BLaER1 treated with 17β-estradiol and CSF1 and Interleukin-3, amounts not matched to agents 10 nM and 100 nM (cell line): ENCODE measurements around the gene P2RX6.

ENCODE experiments used
- H3K27ac ChIP-seq, 11 experiments: shearing (Covaris generic); formaldehyde crosslinking; 2 replicates each; pipeline ENCODE4 v1.8.1; 2022
- H3K27me3 ChIP-seq, 11 experiments: shearing (Covaris generic); formaldehyde crosslinking; 2 replicates each; pipeline ENCODE4 v1.8.1; 2022
- H3K36me3 ChIP-seq, 11 experiments: shearing (Covaris generic); formaldehyde crosslinking; 2 replicates each; pipeline ENCODE4 v1.8.1; 2022
- H3K4me1 ChIP-seq, 10 experiments: shearing (Covaris generic); formaldehyde crosslinking; 2 replicates each; pipeline ENCODE4 v1.8.1; 2022
- H3K4me2 ChIP-seq, 11 experiments: shearing (Covaris generic); formaldehyde crosslinking; 2 replicates each; pipeline ENCODE4 v1.8.1; 2022
- H3K4me3 ChIP-seq, 10 experiments: shearing (Covaris generic); formaldehyde crosslinking; 2 replicates each; pipeline ENCODE4 v1.8.1; 2022
- H3K9ac ChIP-seq, 11 experiments: shearing (Covaris generic); formaldehyde crosslinking; 2 replicates each; pipeline ENCODE4 v1.8.1; 2022
- H3K9me3 ChIP-seq, 11 experiments: shearing (Covaris generic); formaldehyde crosslinking; replicated peaks in 1 of 11; 2 replicates each; pipeline ENCODE4 v1.8.1; 2022
- H4K20me1 ChIP-seq, 11 experiments: shearing (Covaris generic); formaldehyde crosslinking; 2 replicates each; pipeline ENCODE4 v1.8.1; 2022
- Cebpa-rat ChIP-seq, 11 experiments: shearing (Covaris generic); IDR thresholded peaks; 2 replicates each; pipeline ENCODE4 v1.8.1; 2022

P2RX6 gene

DNA sequence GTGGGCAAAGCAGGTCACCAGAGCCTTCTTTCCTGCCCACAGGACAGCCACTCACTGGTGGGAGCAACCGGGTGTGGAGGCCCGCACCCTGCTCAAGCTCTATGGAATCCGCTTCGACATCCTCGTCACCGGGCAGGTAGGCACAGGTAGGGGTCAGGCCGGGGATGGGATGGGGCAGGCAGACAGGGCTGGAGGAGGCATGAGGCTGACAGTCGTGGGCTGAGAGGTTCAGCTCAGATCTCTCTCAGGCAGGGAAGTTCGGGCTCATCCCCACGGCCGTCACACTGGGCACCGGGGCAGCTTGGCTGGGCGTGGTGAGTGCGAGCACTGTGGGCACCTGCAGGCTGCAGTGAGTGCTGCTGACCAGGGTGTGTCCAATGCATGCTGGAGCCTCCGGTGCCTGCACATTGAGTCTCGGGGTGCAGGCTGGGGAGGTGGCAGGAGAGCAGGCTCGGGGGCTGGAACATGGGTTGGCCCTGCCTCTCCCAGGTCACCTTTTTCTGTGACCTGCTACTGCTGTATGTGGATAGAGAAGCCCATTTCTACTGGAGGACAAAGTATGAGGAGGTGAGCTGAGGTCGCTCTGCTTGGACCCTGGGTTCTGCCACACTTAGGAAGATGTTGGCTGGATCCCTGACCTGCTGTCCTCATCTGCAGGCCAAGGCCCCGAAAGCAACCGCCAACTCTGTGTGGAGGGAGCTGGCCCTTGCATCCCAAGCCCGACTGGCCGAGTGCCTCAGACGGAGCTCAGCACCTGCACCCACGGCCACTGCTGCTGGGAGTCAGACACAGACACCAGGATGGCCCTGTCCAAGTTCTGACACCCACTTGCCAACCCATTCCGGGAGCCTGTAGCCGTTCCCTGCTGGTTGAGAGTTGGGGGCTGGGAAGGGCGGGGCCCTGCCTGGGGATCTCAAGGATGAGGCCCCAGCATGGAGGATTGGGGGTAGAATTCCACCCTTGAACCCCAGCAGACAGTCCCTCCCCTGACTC, 11.1 kb downstream of the P2RX6 start:
- H3K4me1 ChIP-seq = peaks cover 0 to 9% (median 5%) of the 10 kb centered on the region in 10 experiments; a peak in 13 of 20 replicates
- H3K4me2 ChIP-seq = peak overlapping the region in 4 of 11 experiments; percentile 2 to 35 (median 27); a peak in 3 of 22 replicates
- TF ChIP-seq Cebpa-rat (IDR thresholded peaks at IDR 0.05) = no peak
- peaks cover 0 to 10% (median 0%) of the 10 kb centered on the region in 11 experiments; a peak in 2 of 22 replicates for H4K20me1 ChIP-seq
- H3K4me3 ChIP-seq = no peak overlapping the region
- H3K9ac ChIP-seq = no peak overlapping the region
- no peaks in the 10 kb centered on the region for H3K36me3 ChIP-seq
- no peaks in the 10 kb centered on the region for H3K9me3 ChIP-seq
- no peak overlapping the region for H3K27ac ChIP-seq
- H3K27me3 ChIP-seq = peaks cover 2 to 11% (median 6%) of the 10 kb centered on the region in 11 experiments; a peak in 17 of 22 replicates

DNA sequence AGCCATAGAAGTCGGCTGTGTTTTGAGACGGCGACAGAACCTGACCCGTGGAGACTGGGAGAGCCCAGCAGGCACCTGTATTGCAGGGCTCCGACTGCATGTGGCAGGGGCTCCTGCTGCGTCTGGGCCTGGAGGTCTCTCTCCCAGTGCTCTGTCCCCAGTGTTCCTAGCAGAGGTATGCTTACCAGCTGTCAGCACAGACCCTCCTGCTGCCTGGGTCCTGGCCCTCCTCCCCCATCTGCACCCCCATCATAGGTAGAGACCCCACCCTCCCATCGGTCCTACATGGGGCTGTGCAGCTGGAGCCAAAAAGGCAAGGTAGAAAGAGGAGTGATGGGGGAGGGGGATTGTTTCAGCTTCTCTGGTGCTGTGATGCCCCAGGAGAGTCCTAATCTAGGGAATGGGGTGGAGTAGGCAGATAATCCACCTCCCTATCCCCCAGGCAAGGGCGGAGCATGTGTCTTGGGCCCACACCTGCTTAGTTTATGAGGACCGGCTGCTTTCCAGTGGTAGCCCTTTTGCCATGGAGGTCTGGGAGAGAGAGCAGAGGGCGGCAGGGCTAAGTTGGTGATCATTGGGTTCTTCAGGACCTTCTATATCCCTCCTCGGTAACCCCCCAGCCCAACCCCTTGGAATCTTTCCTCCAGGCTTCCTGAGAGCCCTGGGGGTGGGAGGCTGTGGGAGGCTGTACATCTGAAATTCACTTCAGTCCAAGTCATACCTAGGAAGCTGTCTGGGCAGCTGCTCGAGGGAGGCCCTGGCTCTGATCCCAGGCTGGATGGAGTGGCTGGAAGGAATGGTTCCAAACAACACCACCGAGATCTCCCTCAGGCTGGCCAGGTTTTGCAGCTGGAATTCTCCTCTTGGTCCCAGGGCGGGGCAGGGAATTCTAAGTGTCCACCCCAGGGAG, 12.1 kb downstream of the P2RX6 start:
- no peaks in the 10 kb centered on the region for H3K36me3 ChIP-seq

DNA sequence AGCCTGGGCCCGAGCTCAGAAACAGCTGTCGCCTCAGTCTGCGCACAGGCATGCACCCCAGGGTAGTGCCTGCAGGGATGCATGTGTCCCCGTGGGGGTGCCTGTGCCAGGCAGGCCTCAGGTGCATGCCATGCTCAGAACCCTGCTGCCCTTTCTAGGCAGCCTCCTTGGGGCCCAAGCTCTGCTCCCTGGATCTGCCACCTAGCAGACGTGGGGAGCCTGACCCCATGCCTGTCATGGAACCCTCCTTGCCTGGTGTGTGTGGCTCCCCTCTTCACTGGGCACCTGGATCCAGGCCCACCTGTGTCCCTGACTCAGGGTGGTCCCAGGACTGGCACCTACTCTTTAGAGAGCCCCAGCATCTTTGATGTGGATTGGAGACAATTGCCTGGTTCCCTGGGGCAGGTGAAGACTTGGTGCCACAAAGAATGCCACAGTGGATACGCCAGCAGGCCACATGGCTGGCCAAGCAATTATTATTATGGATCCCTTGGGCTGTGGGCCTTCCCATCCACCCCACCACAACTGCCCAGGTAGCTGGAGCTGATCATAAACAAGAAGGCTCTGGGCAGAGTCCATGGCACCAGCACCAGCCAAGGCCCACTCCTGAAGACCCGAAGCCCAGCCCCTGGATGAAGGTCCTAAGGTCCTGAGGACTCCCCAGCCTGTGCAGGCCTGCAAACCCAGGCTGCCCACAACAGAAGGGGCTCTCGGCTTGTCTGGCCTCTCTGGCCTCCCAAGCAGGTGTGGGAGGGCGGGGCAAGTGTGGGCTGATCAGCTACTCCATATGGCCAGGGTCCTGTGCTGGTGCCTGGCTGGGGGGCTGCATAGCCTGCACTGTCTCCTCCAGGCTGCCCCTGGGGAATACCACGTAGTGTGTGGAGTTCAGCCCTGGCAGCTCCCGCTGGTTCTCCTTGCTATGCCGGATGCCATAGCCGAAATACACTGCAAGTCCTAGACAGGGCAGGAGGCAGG, 13.6 kb downstream of the P2RX6 start:
- no peaks in the 10 kb centered on the region for H3K9me3 ChIP-seq
- peaks cover 20 to 36% (median 30%) of the 10 kb centered on the region in 11 experiments for H3K27me3 ChIP-seq
- H3K4me2 ChIP-seq = no peak overlapping the region
- peaks cover 3 to 19% (median 11%) of the 10 kb centered on the region in 10 experiments; a peak in 17 of 20 replicates for H3K4me1 ChIP-seq
- TF ChIP-seq Cebpa-rat (IDR thresholded peaks at IDR 0.05) = no peak
- no peak overlapping the region for H3K4me3 ChIP-seq
- no peak overlapping the region for H3K9ac ChIP-seq
- H4K20me1 ChIP-seq = peaks cover 0 to 19% (median 0%) of the 10 kb centered on the region in 11 experiments; a peak in 2 of 22 replicates
- no peak overlapping the region for H3K27ac ChIP-seq
- no peaks in the 10 kb centered on the region for H3K36me3 ChIP-seq

More for the DNA sequence above, 12.1 kb downstream of the P2RX6 start:
- Histone ChIP-seq H4K20me1 (peaks cover 0 to 19% (median 0%) of the 10 kb centered on the region in 11 experiments; a peak in 2 of 22 replicates), H3K4me2 (no peak overlapping the region), H3K4me1 (peaks cover 0 to 12% (median 8%) of the 10 kb centered on the region in 10 experiments; a peak in 14 of 20 replicates), H3K9ac (no peak overlapping the region), H3K27me3 (peaks cover 12 to 21% (median 16%) of the 10 kb centered on the region in 11 experiments), H3K27ac (no peak overlapping the region), H3K9me3 (no peaks in the 10 kb centered on the region), H3K4me3 (no peak overlapping the region)
- TF ChIP-seq Cebpa-rat (IDR thresholded peaks at IDR 0.05) = no peak

DNA sequence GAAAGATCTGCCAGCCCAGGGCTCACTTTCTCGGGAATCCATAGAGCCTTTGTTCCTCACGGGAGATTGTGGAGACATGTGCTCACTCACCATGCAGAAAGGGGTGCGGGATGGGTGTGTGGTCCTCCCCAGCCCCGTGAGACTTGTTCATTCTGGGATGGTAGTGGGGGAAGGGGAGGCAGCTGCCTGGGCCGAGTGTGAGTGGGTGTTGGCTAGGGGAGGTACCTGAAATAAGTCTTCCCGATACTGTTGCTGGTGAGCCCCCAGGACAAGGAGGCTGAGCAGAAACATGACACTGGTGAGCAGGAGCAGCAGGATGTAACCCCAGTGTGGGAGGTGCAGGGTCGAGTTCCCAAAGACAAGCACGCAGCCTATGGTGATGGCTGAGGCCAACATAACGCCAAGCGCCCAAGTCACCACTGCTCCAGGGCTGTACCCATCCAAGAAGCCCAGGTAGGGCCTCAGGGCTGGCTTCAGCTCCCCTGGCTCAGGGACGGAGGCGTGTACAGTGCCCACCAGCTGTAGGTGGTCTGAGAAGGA, 14.6 kb downstream of the P2RX6 start:
- Histone ChIP-seq H3K9ac (no peak overlapping the region), H3K36me3 (no peaks in the 10 kb centered on the region), H3K27ac (no peak overlapping the region), H3K9me3 (no peaks in the 10 kb centered on the region), H4K20me1 (peaks cover 0 to 19% (median 0%) of the 10 kb centered on the region in 11 experiments; a peak in 2 of 22 replicates), H3K4me3 (no peak overlapping the region), H3K4me1 (peaks cover 4 to 23% (median 15%) of the 10 kb centered on the region in 10 experiments; a peak in 17 of 20 replicates), H3K4me2 (no peak overlapping the region), H3K27me3 (peaks cover 20 to 36% (median 30%) of the 10 kb centered on the region in 11 experiments)
- no peak for TF ChIP-seq Cebpa-rat (IDR thresholded peaks at IDR 0.05)

DNA sequence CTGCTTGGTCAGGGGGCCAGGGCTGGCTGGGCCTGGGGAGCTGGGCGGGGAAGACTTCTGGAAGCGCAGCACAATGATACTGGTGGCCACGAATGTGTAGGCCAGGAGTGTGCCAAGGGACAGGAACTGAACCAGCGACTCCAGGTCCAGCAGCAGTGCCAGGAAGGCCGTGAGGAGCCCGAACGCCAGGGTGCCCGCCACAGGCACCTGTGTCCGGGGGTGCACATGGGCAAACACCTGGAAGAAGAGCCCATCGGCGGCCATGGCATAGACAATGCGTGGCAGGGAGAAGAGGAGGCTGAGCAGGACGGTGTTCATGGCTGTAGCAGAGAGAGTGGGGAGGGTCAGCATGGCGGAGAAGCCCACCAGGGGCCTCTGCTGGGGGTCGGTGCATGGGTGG, 15.1 kb downstream of the P2RX6 start:
- H4K20me1 ChIP-seq = peaks cover 0 to 19% (median 0%) of the 10 kb centered on the region in 11 experiments; a peak in 2 of 22 replicates

DNA sequence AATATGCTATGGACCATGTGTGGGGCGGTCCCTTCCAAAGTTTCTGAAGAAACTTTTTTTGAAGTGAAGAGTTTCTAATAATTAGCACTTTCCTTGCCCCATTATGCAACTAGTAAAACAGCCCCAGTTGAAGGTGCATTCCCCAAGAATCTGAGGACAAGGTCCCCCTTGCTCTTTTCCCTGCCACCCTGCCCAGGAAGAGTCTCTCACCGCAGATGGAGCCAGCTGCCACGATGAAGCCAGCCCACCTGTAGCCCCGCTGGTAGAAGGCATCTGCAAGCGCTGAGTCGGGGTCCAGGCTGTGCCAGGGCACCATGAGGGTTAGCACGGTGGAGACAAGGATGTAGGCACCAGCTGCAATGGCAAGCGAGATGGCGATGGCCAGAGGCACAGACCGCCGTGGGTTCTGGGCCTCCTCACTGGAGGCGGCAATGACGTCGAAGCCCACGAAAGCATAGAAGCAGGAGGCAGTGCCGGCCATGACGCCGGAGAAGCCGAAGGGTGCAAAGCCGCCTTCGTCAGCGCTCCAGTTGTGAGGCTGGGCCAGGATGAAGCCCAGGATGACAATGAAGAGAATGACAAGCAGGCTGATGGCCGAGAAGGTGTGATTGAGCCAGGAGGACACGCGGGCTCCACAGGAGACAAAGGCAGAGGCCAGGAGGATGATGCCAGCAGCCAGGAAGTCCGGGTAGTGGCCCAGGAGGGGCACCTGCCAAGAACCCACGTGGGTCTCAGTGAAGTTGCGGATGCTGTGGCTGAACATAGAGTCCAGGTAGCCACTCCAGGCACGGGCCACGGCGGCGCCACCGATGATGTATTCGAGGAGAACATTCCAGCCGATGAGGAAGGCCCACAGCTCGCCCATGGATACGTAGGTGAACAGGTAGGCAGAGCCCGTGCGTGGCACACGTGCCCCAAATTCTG, 15.9 kb downstream of the P2RX6 start:
- Histone ChIP-seq H3K27ac (no peak overlapping the region), H3K4me1 (peaks cover 0 to 16% (median 9%) of the 10 kb centered on the region in 10 experiments; a peak in 13 of 20 replicates), H3K36me3 (no peaks in the 10 kb centered on the region), H3K27me3 (peaks cover 20 to 36% (median 30%) of the 10 kb centered on the region in 11 experiments), H4K20me1 (peaks cover 0 to 19% (median 0%) of the 10 kb centered on the region in 11 experiments; a peak in 2 of 22 replicates), H3K9me3 (no peaks in the 10 kb centered on the region), H3K9ac (no peak overlapping the region), H3K4me2 (no peak overlapping the region), H3K4me3 (no peak overlapping the region)
- TF ChIP-seq Cebpa-rat (IDR thresholded peaks at IDR 0.05) = no peak

More for the DNA sequence above, 15.1 kb downstream of the P2RX6 start:
- Histone ChIP-seq H3K4me2 (no peak overlapping the region), H3K9me3 (no peaks in the 10 kb centered on the region), H3K9ac (no peak overlapping the region), H3K27ac (no peak overlapping the region), H3K4me1 (peaks cover 4 to 23% (median 15%) of the 10 kb centered on the region in 10 experiments; a peak in 17 of 20 replicates), H3K4me3 (no peak overlapping the region), H3K27me3 (peaks cover 20 to 36% (median 30%) of the 10 kb centered on the region in 11 experiments), H3K36me3 (no peaks in the 10 kb centered on the region)
- no peak for TF ChIP-seq Cebpa-rat (IDR thresholded peaks at IDR 0.05)
